GM19324 (cell line): ENCODE data around the gene MYBPC2.

Experiments
- ATAC-seq: cut with Tn5 transposase; IDR thresholded peaks from one replicate; pipeline ENCODE4 v1.9.1; 2021; ENCODE audit warnings: mild to moderate bottlenecking, moderate library complexity; ENCODE audit not compliant: unreplicated experiment, low FRiP score

MYBPC2 gene

GRCh38 chr19:50512999-50513745 is 80.5 kb downstream of the MYBPC2 start:
- no peak for ATAC-seq

- no peak for ATAC-seq
Measured at GRCh38 chr19:50513746-50514345, 81.2 kb downstream of the MYBPC2 start, which contains the start of gene ASPDH. TSS of gene ASPDH (minus strand) at chr19:50513913. CDS start at chr19:50513823, 90 bp downstream.

GRCh38 chr19:50514346-50515167 is 81.9 kb downstream of the MYBPC2 start:
- ATAC-seq, result no peak

GRCh38 chr19:50515168-50515561 is 82.5 kb downstream of the MYBPC2 start:
- no peak for ATAC-seq
